HepG2 (cell line): ENCODE results near the gene AP4M1. TPM values are rescaled to one million over a fixed set of nuclear protein-coding genes. Genes with fewer than 3 reads are reported as not detected.
A peak's percentile ranks its signal among the peaks of the same experiment; 100 is the strongest.

Experiments used
- ATAC-seq: fragments of 200-7000 bp; cut with Tn5 transposase; 3 replicates; pipeline ENCODE4 v1.9.1; 2020; ENCODE audit warnings: mild to moderate bottlenecking, moderate library complexity
- BruUV-seq: library from RNA; stranded (reverse); fragments of 400-500 nt; replicated peaks from 2 replicates; lab custom pipeline; 2021; lab: Mats Ljungman, UMichigan
- CTCF ChIA-PET: fragments of 300-600 bp; formaldehyde crosslinking; extraction: SDS; loops from one replicate; lab custom pipeline; 2021; ENCODE audit warnings: low total read pairs, inconsistent platforms, low intra/inter-chr PET ratio; lab: Yijun Ruan, JAX
- POLR2A ChIA-PET: fragments of 350-600 bp; sonication (Branson Sonifier 250); formaldehyde crosslinking; loops from one replicate; lab custom pipeline; 2020; ENCODE audit warnings: antibody characterized with exemption, inconsistent platforms; lab: Yijun Ruan, JAX
- DNase-seq: peaks from one replicate; pipeline ENCODE4 v3.0.0-alpha.2; 2015; ENCODE audit warnings: low spot score
- FAIRE-seq: peaks from 3 replicates; lab custom pipeline; 2011; peaks lifted over from hg19 to GRCh38; lab: Jason Lieb, UNC
- H2AFZ ChIP-seq: one replicate; pipeline ENCODE4 v1.6.1; 2011; ENCODE audit warnings: low read length, inconsistent platforms
- H3K27ac ChIP-seq: fragments of 300-600 bp; 3 replicates; pipeline ENCODE4 v1.8.0; 2011; ENCODE audit warnings: mixed run types, mild to moderate bottlenecking, mixed read lengths, low read length, inconsistent platforms; ENCODE audit not compliant: insufficient read depth; ENCODE audit errors: extremely low read length
- H3K27me3 ChIP-seq, 2 experiments: fragments of 200-600 bp in 1 of 2; 2 replicates in 1 of 2; 3 replicates in 1 of 2; pipeline versions ENCODE4 v1.6.0 to v1.8.0; 2011; ENCODE audit warnings: low read length in 2 of 2, mild to moderate bottlenecking in 2 of 2, moderate library complexity in 2 of 2, inconsistent platforms in 1 of 2; ENCODE audit not compliant: insufficient read depth in 2 of 2, control insufficient read depth in 1 of 2
- H3K36me3 ChIP-seq, 2 experiments: fragments of 200-600 bp in 1 of 2; replicated peaks in 1 of 2; 2 replicates in 1 of 2; 3 replicates in 1 of 2; pipeline versions ENCODE4 v1.5.1 to v1.8.0; 2011; ENCODE audit warnings: low read length in 2 of 2, inconsistent platforms in 1 of 2; ENCODE audit not compliant: insufficient read depth in 2 of 2, control insufficient read depth in 1 of 2
- H3K4me1 ChIP-seq: 2 replicates; pipeline ENCODE4 v1.5.1; 2012; ENCODE audit warnings: low read length, inconsistent platforms; ENCODE audit not compliant: insufficient read depth
- H3K4me2 ChIP-seq: 2 replicates; pipeline ENCODE4 v1.6.0; 2011; ENCODE audit warnings: low read depth, low read length, inconsistent platforms
- H3K4me3 ChIP-seq, 3 experiments: fragments of 200-600 bp in 1 of 3; sonication (generic), shearing (Covaris generic) in 1 of 3; replicated peaks in 1 of 3; 2 replicates each; pipeline ENCODE4 v1.5.1; 2011 to 2016; ENCODE audit warnings: low read length in 3 of 3, inconsistent platforms in 2 of 3, low read depth in 2 of 3, mild to moderate bottlenecking in 2 of 3, control low read depth in 1 of 3, mixed read lengths in 1 of 3; ENCODE audit not compliant: insufficient read depth in 1 of 3
- H3K79me2 ChIP-seq: one replicate; pipeline ENCODE4 v1.6.1; 2011; ENCODE audit warnings: low read length, inconsistent platforms; ENCODE audit not compliant: insufficient read depth
- H3K9ac ChIP-seq: 2 replicates; pipeline ENCODE4 v1.6.0; 2011; ENCODE audit warnings: mild to moderate bottlenecking, low read depth, low read length, inconsistent platforms; ENCODE audit not compliant: insufficient read depth
- H3K9me3 ChIP-seq: 2 replicates; pipeline ENCODE4 v1.5.1; 2012; ENCODE audit warnings: mild to moderate bottlenecking, low read length
- H4K20me1 ChIP-seq: 2 replicates; pipeline ENCODE4 v1.6.0; 2011; ENCODE audit warnings: inconsistent platforms, mild to moderate bottlenecking, low read length, moderate library complexity; ENCODE audit not compliant: insufficient read depth
- ARID2 ChIP-seq: sonication (generic); formaldehyde crosslinking; IDR thresholded peaks from 2 replicates; pipeline ENCODE4 v1.8.1; 2022; ENCODE audit warnings: mild to moderate bottlenecking, missing genetic modification reagents, borderline replicate concordance
- BORCS8-MEF2B ChIP-seq: sonication (generic); formaldehyde crosslinking; IDR thresholded peaks from 2 replicates; pipeline ENCODE4 v1.8.0; 2022; ENCODE audit warnings: mild to moderate bottlenecking, missing genetic modification reagents
- REL ChIP-seq: sonication (generic); formaldehyde crosslinking; conservative IDR thresholded peaks from 2 replicates; pipeline ENCODE4 v1.8.0; 2022; ENCODE audit warnings: mild to moderate bottlenecking, missing genetic modification reagents, moderate library complexity
- SOX6 ChIP-seq, 2 experiments: fragments of 450-650 bp in 1 of 2; sonication (generic) in 1 of 2; formaldehyde crosslinking in 1 of 2; IDR thresholded peaks; 2 replicates each; pipeline versions ENCODE4 v1.4.0 to v1.6.1; 2017 to 2020; ENCODE audit warnings: antibody characterized with exemption in 1 of 2, mild to moderate bottlenecking in 1 of 2, missing genetic modification reagents in 1 of 2
- ZNF264 ChIP-seq: sonication (generic); formaldehyde crosslinking; IDR thresholded peaks from 2 replicates; pipeline ENCODE4 v1.4.0; 2020; ENCODE audit warnings: missing genetic modification reagents
- ZNF562 ChIP-seq: sonication (generic); formaldehyde crosslinking; IDR thresholded peaks from 2 replicates; pipeline ENCODE4 v1.8.0; 2022; ENCODE audit warnings: missing genetic modification reagents, borderline replicate concordance
- ZNF619 ChIP-seq: sonication (generic); formaldehyde crosslinking; IDR thresholded peaks from 2 replicates; pipeline ENCODE4 v1.4.0; 2020; ENCODE audit warnings: mild to moderate bottlenecking, missing genetic modification reagents
- ZNF674 ChIP-seq: sonication (generic); formaldehyde crosslinking; IDR thresholded peaks from 2 replicates; pipeline ENCODE4 v1.5.0; 2020; ENCODE audit warnings: low read depth, mild to moderate bottlenecking, missing genetic modification reagents
- ZNF709 ChIP-seq: sonication (generic); formaldehyde crosslinking; IDR thresholded peaks from 2 replicates; pipeline ENCODE4 v1.5.0; 2020; ENCODE audit warnings: mild to moderate bottlenecking, missing genetic modification reagents
- WGBS: methylation state at CpG from one replicate; pipeline ENCODE4 v1.1.6; 2017; ENCODE audit warnings: low lambda C conversion rate; 5-methylcytosine and 5-hydroxymethylcytosine counted together
- in situ Hi-C: cut with HindIII; loops from 2 replicates; pipeline ENCODE4 v1.10.0; 2017; ENCODE audit warnings: low pct_unique_long_range_greater_than_20kb; ENCODE audit not compliant: extremely low pct_ligation_motif_present
- intact Hi-C: fragments of 100-400 bp; cut with micrococcal nuclease; formaldehyde crosslinking; loops from one replicate; pipeline ENCODE4 v1.10.0; 2022; ENCODE audit not compliant: unreplicated experiment
- polyA plus RNA-seq, 8 experiments: library from polyadenylated mRNA; depleted of rRNA in 3 of 8; stranded (reverse) in 7 of 8; unstranded in 1 of 8; fragments of >200 nt; fragmentation: Illumina TruSeq in 4 of 8; extraction: Trizol in 4 of 8; gene quantifications; 2 replicates each; pipeline versions ENCODE4 v1.2.1 to v1.2.3, GENCODE V29; 2011 to 2016; ENCODE audit warnings: low read depth in 4 of 8, missing spikeins in 1 of 8, mixed read lengths in 1 of 8; ENCODE audit not compliant: insufficient read depth in 1 of 8
- total RNA-seq, 5 experiments: library from RNA; depleted of rRNA; stranded (reverse); fragments of >200 nt; fragmentation: Illumina TruSeq; extraction: Trizol; gene quantifications; 2 replicates each; pipeline ENCODE4 v1.2.3, GENCODE V29; 2016; ENCODE audit warnings: low read depth in 1 of 5
- TF ChIP-seq, protein P1 (sequence below): sonication (generic); formaldehyde crosslinking; IDR thresholded peaks from 2 replicates; pipeline ENCODE4 v1.5.0; 2020; ENCODE audit warnings: mild to moderate bottlenecking, missing genetic modification reagents
- TF ChIP-seq, protein P2 (sequence below): sonication (generic); formaldehyde crosslinking; IDR thresholded peaks from 2 replicates; pipeline ENCODE4 v1.8.1; 2022; ENCODE audit warnings: low read depth, mild to moderate bottlenecking, missing genetic modification reagents
- TF ChIP-seq, protein P3 (sequence below): sonication (generic); formaldehyde crosslinking; IDR thresholded peaks from 2 replicates; pipeline ENCODE4 v1.4.0; 2020; ENCODE audit warnings: mild to moderate bottlenecking, missing genetic modification reagents
- TF ChIP-seq, protein P4 (sequence below): sonication (generic); formaldehyde crosslinking; IDR thresholded peaks from 2 replicates; pipeline ENCODE4 v1.8.0; 2022; ENCODE audit warnings: low read depth, missing genetic modification reagents

Gene AP4M1
- total and polyA plus RNA-seq, 2 of the 13 experiments (the other 11 are each of a cell fraction or from before 2014, with no cell fraction given) = 6.3 to 9.7 TPM

GRCh38 chr7:100082978-100083377 lies 18.5 kb upstream of the AP4M1 start:
- ChIA-PET POLR2A (interaction anchor here (0.6 to 2.1 kb wide), 6 partner anchors 13 to 107 kb away, joined by 3 to 8 read pairs (median 4); partner anchors contain the start of genes AP4M1, AZGP1 and MCM7), CTCF (no interaction called here)
- Histone ChIP-seq H2AFZ (no peak overlapping the region), H3K4me3 (no peak overlapping the region), H3K4me1 (peaks cover 32% of the 10 kb centered on the region), H3K27ac (peak overlapping the region; percentile 68), H3K79me2 (peaks cover 36% of the 10 kb centered on the region), H3K36me3 (peaks cover 0 to 5% of the 10 kb centered on the region in 2 experiments; a peak in 3 of 5 replicates), H3K9me3 (no peaks in the 10 kb centered on the region), H3K4me2 (peak overlapping the region; percentile 65), H3K27me3 (no peaks in the 10 kb centered on the region; a peak in 1 of 5 replicates), H3K9ac (peak overlapping the region; percentile 24; the same call in 1 of the 2 replicates), H4K20me1 (peaks cover 17% of the 10 kb centered on the region)
- no TSS peak for BruUV-seq
- FAIRE-seq (no peak), DNase-seq (no peak), ATAC-seq (no peak)
- in situ Hi-C loops = no loop called here
- WGBS = 56% methylated on average over 4 of the region's 4 CpGs
- intact Hi-C loops = loop anchor here (5.0 kb wide), 1 partner anchor 44 kb away; the partner anchor contains the start of gene MBLAC1
- TF ChIP-seq, protein P1, sequence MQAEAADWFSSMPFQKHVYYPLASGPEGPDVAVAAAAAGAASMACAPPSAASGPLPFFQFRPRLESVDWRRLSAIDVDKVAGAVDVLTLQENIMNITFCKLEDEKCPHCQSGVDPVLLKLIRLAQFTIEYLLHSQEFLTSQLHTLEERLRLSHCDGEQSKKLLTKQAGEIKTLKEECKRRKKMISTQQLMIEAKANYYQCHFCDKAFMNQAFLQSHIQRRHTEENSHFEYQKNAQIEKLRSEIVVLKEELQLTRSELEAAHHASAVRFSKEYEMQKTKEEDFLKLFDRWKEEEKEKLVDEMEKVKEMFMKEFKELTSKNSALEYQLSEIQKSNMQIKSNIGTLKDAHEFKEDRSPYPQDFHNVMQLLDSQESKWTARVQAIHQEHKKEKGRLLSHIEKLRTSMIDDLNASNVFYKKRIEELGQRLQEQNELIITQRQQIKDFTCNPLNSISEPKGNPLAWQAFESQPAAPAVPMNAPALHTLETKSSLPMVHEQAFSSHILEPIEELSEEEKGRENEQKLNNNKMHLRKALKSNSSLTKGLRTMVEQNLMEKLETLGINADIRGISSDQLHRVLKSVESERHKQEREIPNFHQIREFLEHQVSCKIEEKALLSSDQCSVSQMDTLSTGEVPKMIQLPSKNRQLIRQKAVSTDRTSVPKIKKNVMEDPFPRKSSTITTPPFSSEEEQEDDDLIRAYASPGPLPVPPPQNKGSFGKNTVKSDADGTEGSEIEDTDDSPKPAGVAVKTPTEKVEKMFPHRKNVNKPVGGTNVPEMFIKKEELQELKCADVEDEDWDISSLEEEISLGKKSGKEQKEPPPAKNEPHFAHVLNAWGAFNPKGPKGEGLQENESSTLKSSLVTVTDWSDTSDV = no peak
- TF ChIP-seq ZNF619 (CRISPR knock-in tag) (no peak), ZNF674 (CRISPR knock-in tag) (no peak), ZNF709 (CRISPR knock-in tag) (no peak), ZNF264 (CRISPR knock-in tag) (no peak), SOX6 (IDR thresholded peaks at IDR 0.05) (no peak), SOX6 (CRISPR knock-in tag; IDR thresholded peaks at IDR 0.05) (no peak), REL (CRISPR knock-in tag) (no peak), ZNF562 (CRISPR knock-in tag) (no peak), BORCS8-MEF2B (no peak), ARID2 (CRISPR knock-in tag) (no peak)
- TF ChIP-seq, protein P2, sequence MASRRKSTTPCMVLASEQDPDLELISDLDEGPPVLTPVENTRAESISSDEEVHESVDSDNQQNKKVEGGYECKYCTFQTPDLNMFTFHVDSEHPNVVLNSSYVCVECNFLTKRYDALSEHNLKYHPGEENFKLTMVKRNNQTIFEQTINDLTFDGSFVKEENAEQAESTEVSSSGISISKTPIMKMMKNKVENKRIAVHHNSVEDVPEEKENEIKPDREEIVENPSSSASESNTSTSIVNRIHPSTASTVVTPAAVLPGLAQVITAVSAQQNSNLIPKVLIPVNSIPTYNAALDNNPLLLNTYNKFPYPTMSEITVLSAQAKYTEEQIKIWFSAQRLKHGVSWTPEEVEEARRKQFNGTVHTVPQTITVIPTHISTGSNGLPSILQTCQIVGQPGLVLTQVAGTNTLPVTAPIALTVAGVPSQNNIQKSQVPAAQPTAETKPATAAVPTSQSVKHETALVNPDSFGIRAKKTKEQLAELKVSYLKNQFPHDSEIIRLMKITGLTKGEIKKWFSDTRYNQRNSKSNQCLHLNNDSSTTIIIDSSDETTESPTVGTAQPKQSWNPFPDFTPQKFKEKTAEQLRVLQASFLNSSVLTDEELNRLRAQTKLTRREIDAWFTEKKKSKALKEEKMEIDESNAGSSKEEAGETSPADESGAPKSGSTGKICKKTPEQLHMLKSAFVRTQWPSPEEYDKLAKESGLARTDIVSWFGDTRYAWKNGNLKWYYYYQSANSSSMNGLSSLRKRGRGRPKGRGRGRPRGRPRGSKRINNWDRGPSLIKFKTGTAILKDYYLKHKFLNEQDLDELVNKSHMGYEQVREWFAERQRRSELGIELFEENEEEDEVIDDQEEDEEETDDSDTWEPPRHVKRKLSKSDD (CRISPR knock-in tag) = no peak
- TF ChIP-seq, protein P3, sequence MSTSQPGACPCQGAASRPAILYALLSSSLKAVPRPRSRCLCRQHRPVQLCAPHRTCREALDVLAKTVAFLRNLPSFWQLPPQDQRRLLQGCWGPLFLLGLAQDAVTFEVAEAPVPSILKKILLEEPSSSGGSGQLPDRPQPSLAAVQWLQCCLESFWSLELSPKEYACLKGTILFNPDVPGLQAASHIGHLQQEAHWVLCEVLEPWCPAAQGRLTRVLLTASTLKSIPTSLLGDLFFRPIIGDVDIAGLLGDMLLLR (CRISPR knock-in tag) = no peak
- TF ChIP-seq, protein P4, sequence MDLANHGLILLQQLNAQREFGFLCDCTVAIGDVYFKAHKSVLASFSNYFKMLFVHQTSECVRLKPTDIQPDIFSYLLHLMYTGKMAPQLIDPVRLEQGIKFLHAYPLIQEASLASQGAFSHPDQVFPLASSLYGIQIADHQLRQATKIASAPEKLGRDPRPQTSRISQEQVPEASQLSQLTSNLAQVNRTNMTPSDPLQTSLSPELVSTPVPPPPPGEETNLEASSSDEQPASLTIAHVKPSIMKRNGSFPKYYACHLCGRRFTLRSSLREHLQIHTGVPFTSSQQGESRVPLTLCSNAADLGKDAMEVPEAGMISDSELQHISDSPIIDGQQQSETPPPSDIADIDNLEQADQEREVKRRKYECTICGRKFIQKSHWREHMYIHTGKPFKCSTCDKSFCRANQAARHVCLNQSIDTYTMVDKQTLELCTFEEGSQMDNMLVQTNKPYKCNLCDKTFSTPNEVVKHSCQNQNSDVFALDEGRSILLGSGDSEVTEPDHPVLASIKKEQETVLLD (CRISPR knock-in tag) = no peak
